ENCODE results near the gene VKORC1.

The VKORC1 gene

GRCh38 chr16:31085873-31086628, 8.5 kb downstream of the VKORC1 start:
- no peak overlapping the region for H3K4me3 ChIP-seq (ENCODE audit: control insufficient read depth, low read depth, low read length)
- DNase-seq (ENCODE audit: low read depth) = no peak
- TF ChIP-seq CTCF (conservative IDR thresholded peaks at IDR 0.05; ENCODE audit: control insufficient read depth, insufficient read depth, low read depth, low read length) = no peak

GRCh38 chr16:31085411-31085810, 9.2 kb downstream of the VKORC1 start:
- no peak for DNase-seq (ENCODE audit: low read depth)
- no peak overlapping the region for H3K4me3 ChIP-seq (ENCODE audit: control insufficient read depth, low read depth, low read length)
- no peak for TF ChIP-seq CTCF (conservative IDR thresholded peaks at IDR 0.05; ENCODE audit: control insufficient read depth, insufficient read depth, low read depth, low read length)

- no peak overlapping the region for H3K4me3 ChIP-seq (ENCODE audit: control insufficient read depth, low read depth, low read length)
- DNase-seq (ENCODE audit: low read depth) = no peak
- no peak for TF ChIP-seq CTCF (conservative IDR thresholded peaks at IDR 0.05; ENCODE audit: control insufficient read depth, insufficient read depth, low read depth, low read length)
Measured at GRCh38 chr16:31084584-31085302, 9.9 kb downstream of the VKORC1 start.

- TF ChIP-seq CTCF (conservative IDR thresholded peaks at IDR 0.05; ENCODE audit: control insufficient read depth, insufficient read depth, low read depth, low read length) = no peak
- no peak overlapping the region for H3K4me3 ChIP-seq (ENCODE audit: control insufficient read depth, low read depth, low read length)
- no peak for DNase-seq (ENCODE audit: low read depth)
Measured at GRCh38 chr16:31083981-31084380, 10.6 kb downstream of the VKORC1 start.

GRCh38 chr16:31083556-31083955, 11.0 kb downstream of the VKORC1 start:
- H3K4me3 ChIP-seq (ENCODE audit: control insufficient read depth, low read depth, low read length) = no peak overlapping the region
- no peak for TF ChIP-seq CTCF (conservative IDR thresholded peaks at IDR 0.05; ENCODE audit: control insufficient read depth, insufficient read depth, low read depth, low read length)
- DNase-seq (ENCODE audit: low read depth) = no peak

GRCh38 chr16:31083081-31083480, 11.5 kb downstream of the VKORC1 start:
- H3K4me3 ChIP-seq (ENCODE audit: control insufficient read depth, low read depth, low read length) = no peak overlapping the region
- DNase-seq (ENCODE audit: low read depth) = no peak
- TF ChIP-seq CTCF (conservative IDR thresholded peaks at IDR 0.05; ENCODE audit: control insufficient read depth, insufficient read depth, low read depth, low read length) = no peak

All from fibroblast of mammary gland (primary cell).